Osteoblast (primary cell): ENCODE measurements around the gene GAMT. TPM values are rescaled to one million over a fixed set of nuclear protein-coding genes. Genes with fewer than 3 reads are reported as not detected.

Experiments used
- DNase-seq: peaks from one replicate; pipeline ENCODE4 v3.0.0; 2011; ENCODE audit warnings: low spot score, mixed read lengths; ENCODE audit not compliant: insufficient read length; ENCODE audit errors: missing footprints
- H2AFZ ChIP-seq: 2 replicates; pipeline ENCODE4 v1.6.0; 2011; ENCODE audit warnings: mild to moderate bottlenecking, low read length
- H3K27ac ChIP-seq: 2 replicates; pipeline ENCODE4 v1.5.1; 2011; ENCODE audit warnings: mild to moderate bottlenecking, low read depth, low read length, moderate library complexity
- H3K27me3 ChIP-seq: 2 replicates; pipeline ENCODE4 v1.6.0; 2012; ENCODE audit warnings: mild to moderate bottlenecking, control low read depth, inconsistent platforms, low read length, moderate library complexity; ENCODE audit not compliant: insufficient read depth
- H3K36me3 ChIP-seq: 2 replicates; pipeline ENCODE4 v1.5.1; 2011; ENCODE audit warnings: mild to moderate bottlenecking, low read length, control low read depth, moderate library complexity; ENCODE audit not compliant: insufficient read depth
- H3K4me1 ChIP-seq: 2 replicates; pipeline ENCODE4 v1.5.1; 2011; ENCODE audit warnings: mild to moderate bottlenecking, low read length, control low read depth, moderate library complexity; ENCODE audit not compliant: insufficient read depth
- H3K4me2 ChIP-seq: 2 replicates; pipeline ENCODE4 v1.6.0; 2011; ENCODE audit warnings: mild to moderate bottlenecking, low read length; ENCODE audit not compliant: insufficient read depth
- H3K4me3 ChIP-seq: fragments of 200-600 bp; sonication (generic); 3 replicates; pipeline ENCODE4 v1.5.1; 2012; ENCODE audit warnings: mild to moderate bottlenecking, low read length, inconsistent platforms; ENCODE audit not compliant: insufficient read depth
- H3K79me2 ChIP-seq: 2 replicates; pipeline ENCODE4 v1.6.0; 2012; ENCODE audit warnings: mild to moderate bottlenecking, low read length, control low read depth, inconsistent platforms; ENCODE audit not compliant: insufficient read depth
- H3K9me3 ChIP-seq: 2 replicates; pipeline ENCODE4 v1.5.1; 2011; ENCODE audit warnings: low read depth, low read length, control low read depth
- H4K20me1 ChIP-seq: 2 replicates; pipeline ENCODE4 v1.6.0; 2012; ENCODE audit warnings: mild to moderate bottlenecking, low read length, control low read depth; ENCODE audit not compliant: insufficient read depth
- total RNA-seq: library from RNA; depleted of rRNA; stranded (reverse); fragments of >200 nt; gene quantifications from 2 replicates; pipeline ENCODE4 v1.2.3, GENCODE V29; 2012
- TF ChIP-seq, protein P1 (sequence below): IDR thresholded peaks from 2 replicates; pipeline ENCODE4 v1.5.1; 2011; ENCODE audit warnings: mild to moderate bottlenecking, low read depth, low read length, moderate library complexity; ENCODE audit errors: extremely low read depth

GAMT gene
- total RNA-seq, 1 donor = 25.0 TPM

DNA sequence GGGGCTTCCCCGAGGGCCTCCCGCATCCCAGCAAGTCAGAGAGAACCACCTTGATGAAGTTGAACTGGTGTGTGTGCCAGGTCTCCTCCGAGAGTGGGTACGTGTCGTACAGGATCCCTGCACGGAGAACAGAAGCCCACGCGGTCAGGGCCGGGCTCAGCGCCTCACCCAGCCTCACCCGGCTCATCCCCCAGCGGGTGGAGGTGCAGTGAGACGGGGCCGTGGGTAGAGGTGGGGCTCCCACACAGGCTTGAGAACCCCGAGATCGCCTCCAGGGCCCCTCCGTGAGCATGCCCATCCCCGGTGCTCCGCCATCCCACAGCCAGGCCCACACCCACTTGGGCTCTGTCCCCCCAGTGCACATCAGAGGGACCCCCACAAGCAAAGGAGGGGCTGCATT, 2.3 kb downstream of the GAMT start:
- Histone ChIP-seq H3K4me3 (no peak overlapping the region), H3K4me1 (peaks cover 11% of the 10 kb centered on the region), H3K79me2 (no peaks in the 10 kb centered on the region), H3K9me3 (no peaks in the 10 kb centered on the region), H3K4me2 (no peak overlapping the region), H3K36me3 (no peaks in the 10 kb centered on the region), H3K27me3 (no peaks in the 10 kb centered on the region), H2AFZ (no peak overlapping the region), H4K20me1 (peaks cover 5% of the 10 kb centered on the region), H3K27ac (no peak overlapping the region)
- TF ChIP-seq, protein P1, sequence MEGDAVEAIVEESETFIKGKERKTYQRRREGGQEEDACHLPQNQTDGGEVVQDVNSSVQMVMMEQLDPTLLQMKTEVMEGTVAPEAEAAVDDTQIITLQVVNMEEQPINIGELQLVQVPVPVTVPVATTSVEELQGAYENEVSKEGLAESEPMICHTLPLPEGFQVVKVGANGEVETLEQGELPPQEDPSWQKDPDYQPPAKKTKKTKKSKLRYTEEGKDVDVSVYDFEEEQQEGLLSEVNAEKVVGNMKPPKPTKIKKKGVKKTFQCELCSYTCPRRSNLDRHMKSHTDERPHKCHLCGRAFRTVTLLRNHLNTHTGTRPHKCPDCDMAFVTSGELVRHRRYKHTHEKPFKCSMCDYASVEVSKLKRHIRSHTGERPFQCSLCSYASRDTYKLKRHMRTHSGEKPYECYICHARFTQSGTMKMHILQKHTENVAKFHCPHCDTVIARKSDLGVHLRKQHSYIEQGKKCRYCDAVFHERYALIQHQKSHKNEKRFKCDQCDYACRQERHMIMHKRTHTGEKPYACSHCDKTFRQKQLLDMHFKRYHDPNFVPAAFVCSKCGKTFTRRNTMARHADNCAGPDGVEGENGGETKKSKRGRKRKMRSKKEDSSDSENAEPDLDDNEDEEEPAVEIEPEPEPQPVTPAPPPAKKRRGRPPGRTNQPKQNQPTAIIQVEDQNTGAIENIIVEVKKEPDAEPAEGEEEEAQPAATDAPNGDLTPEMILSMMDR = no peak
- DNase-seq = no peak

DNA sequence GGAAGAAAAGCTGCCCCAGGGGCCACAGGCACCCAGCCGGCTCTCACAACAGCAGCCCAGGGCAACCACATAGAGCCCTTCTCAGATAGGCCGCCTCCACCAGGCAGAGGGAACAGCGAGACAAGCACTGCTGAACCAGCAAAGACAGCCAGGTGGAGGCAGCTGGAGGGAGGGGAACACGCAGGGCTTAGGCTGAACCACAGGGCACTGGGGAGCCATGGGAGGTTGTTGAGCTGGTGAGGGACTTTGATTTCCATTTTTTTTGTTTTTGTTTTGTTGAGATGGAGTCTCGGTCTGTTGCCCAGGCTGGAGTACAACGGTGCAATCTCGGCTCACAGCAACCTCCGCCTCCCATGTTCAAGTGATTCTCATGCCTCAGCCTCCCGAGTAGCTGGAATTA, 3.5 kb downstream of the GAMT start:
- peaks cover 8% of the 10 kb centered on the region for H4K20me1 ChIP-seq

DNA sequence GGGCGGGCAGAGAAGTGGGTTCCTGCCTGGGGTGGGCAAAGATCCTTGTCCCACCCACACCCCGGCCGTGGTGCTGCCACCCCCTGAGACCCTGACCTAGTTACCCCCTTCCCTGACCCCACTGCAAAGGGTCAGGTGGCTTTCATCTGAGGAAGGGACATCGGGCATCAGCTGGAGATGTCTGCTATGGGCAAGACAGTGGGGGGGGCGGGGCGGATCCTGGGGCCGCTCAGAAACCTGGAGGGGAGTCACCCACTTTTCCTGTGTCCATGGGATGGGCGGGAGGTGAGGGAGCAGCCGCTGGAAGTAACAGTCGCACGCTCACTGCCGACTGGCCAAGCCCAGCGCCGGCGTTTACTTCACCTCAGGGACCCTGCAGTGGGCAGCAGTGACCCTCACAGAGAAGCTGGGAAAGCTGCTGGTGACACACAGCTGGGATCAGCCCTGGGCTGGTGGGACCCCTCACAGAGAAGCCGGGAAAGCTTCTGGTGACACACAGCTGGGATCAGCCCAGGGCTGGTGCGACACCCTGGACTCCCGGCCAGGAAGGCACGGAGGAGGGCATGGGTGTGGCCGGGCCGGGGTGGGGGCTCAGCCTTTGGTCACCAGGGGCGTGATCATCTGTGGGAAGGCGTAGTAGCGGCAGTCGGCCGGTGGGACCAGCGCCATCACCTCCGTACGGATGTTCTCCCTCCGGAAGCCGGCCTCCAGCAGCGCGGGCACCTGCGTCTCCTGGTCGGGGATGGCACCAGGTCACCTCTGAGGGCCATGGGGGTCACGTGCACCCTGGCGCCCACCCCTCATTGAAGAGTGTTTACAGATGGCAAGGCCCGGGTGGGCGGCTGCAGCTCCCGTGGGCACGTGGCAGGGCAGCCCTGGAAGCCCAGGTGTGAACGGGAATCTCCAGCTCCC, 4.3 kb downstream of the GAMT start:
- H4K20me1 ChIP-seq = peaks cover 8% of the 10 kb centered on the region
- DNase-seq = no peak
- H3K9me3 ChIP-seq = no peaks in the 10 kb centered on the region
- no peak overlapping the region for H3K27ac ChIP-seq
- peaks cover 7% of the 10 kb centered on the region for H3K36me3 ChIP-seq
- H3K4me2 ChIP-seq = no peak overlapping the region
- H2AFZ ChIP-seq = no peak overlapping the region
- no peak overlapping the region for H3K4me3 ChIP-seq
- H3K27me3 ChIP-seq = no peaks in the 10 kb centered on the region
- H3K4me1 ChIP-seq = peaks cover 11% of the 10 kb centered on the region
- TF ChIP-seq, protein P1 = no peak
- H3K79me2 ChIP-seq = no peaks in the 10 kb centered on the region

More for the DNA sequence above, 3.5 kb downstream of the GAMT start:
- no peak overlapping the region for H3K27ac ChIP-seq
- peaks cover 11% of the 10 kb centered on the region for H3K4me1 ChIP-seq
- H3K79me2 ChIP-seq = no peaks in the 10 kb centered on the region
- H3K4me3 ChIP-seq = no peak overlapping the region
- no peak overlapping the region for H2AFZ ChIP-seq
- H3K27me3 ChIP-seq = no peaks in the 10 kb centered on the region
- TF ChIP-seq, protein P1 = no peak
- H3K4me2 ChIP-seq = no peak overlapping the region
- H3K9me3 ChIP-seq = no peaks in the 10 kb centered on the region
- no peak for DNase-seq
- peaks cover 7% of the 10 kb centered on the region for H3K36me3 ChIP-seq

DNA sequence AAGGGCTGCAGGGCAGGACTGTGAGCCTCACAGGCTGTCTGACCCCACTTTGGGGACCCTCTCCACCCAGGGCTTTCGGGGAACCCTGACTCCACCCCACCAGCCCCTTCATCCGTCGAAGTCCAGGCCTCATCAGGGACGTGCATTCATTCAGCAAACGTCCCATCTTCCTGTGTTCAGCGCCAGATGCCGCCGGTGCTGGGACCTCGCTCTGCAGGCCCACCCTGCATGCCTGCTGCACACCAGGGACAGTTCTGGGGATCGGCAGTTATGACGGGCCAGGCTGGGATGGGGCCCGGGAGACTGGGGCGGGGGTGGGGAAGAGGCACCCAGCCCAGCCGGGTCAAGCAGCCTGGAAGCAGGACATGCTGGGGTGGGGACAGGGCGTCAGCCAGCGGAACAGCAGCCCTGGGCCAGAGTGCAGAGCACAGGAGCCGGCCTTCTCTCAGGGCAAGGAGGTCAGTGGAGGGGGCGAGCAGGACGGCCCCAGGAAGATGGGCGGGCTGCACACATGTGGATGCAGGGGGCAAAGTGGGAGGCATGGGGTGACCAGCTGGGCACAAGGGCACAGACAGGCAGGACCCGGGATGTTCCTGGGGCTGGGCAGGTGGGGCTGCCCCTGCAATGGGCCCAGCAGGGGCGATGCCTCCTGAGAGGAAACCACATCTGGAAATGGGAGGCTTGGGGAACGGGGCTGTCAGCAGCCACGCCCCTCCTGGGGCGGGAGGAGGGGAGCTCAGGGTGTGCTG, 5.1 kb downstream of the GAMT start:
- Histone ChIP-seq H3K79me2 (no peaks in the 10 kb centered on the region), H3K9me3 (no peaks in the 10 kb centered on the region), H2AFZ (no peak overlapping the region), H3K4me1 (peaks cover 11% of the 10 kb centered on the region), H4K20me1 (peaks cover 8% of the 10 kb centered on the region), H3K36me3 (peaks cover 7% of the 10 kb centered on the region), H3K27ac (no peak overlapping the region), H3K27me3 (no peaks in the 10 kb centered on the region), H3K4me2 (no peak overlapping the region), H3K4me3 (no peak overlapping the region)
- TF ChIP-seq, protein P1 = no peak
- DNase-seq = no peak
